22Rv1 (cell line): ENCODE measurements around the gene SYT9.

Experiments
- H3K27ac ChIP-seq: fragments of 450-650 bp; 2 replicates; pipeline ENCODE4 v1.5.1; 2017
- CTCF ChIP-seq: fragments of 450-650 bp; IDR thresholded peaks from 2 replicates; pipeline ENCODE4 v1.5.1; 2017; ENCODE audit warnings: mild to moderate bottlenecking
- ZFX ChIP-seq: fragments of 450-650 bp; IDR thresholded peaks from 2 replicates; pipeline ENCODE4 v1.6.1; 2017; ENCODE audit warnings: antibody characterized with exemption, borderline replicate concordance

The SYT9 gene

DNA sequence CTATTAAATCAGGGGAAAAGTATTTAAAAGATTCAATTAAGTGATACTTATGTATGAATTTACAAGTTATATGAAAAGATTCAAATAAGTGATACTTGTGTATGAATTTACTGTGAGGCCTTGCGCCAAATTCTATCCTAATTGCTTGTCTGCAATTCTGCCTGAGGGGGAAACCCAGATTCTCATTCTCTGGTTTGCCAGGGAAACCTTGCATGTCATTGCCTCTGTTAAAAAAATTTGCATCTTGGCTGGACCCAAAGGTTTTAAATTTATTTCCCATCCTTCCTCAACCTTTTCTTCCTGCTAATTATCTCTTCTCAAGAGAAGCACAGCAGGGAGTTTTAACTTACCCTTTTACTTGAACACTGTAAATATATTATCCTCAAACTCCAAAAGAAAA, 247.4 kb downstream of the SYT9 start:
- TF ChIP-seq CTCF (no peak), ZFX (no peak)
- no peak overlapping the region for H3K27ac ChIP-seq

GRCh38 chr11:7500251-7500650, 248.5 kb downstream of the SYT9 start:
- no peak for TF ChIP-seq CTCF
- no peak overlapping the region for H3K27ac ChIP-seq

- no peak for TF ChIP-seq CTCF
- no peak for TF ChIP-seq ZFX
- no peak overlapping the region for H3K27ac ChIP-seq
Measured at GRCh38 chr11:7501251-7501650, 249.5 kb downstream of the SYT9 start.

DNA sequence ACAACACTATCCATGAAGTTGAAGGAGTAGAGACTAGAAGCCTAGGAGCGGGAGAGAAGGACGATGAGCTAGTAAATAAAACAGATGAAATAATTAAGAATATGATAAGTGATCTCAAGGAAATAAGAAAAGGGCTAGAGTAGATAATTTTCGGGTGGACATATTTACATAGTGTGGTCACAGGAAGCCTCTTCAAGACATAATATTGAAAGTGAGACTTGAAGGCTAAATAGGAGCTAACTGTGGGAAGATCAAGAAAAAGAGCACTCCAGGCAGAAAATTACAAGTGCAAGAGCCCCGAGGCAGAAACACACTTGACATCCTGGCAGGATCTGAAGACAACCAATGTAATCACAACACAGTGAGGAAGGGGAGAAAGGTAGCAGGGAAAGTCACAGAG, 250.2 kb downstream of the SYT9 start:
- no peak overlapping the region for H3K27ac ChIP-seq
- TF ChIP-seq CTCF (no peak), ZFX (no peak)

- TF ChIP-seq CTCF: no peak
- no peak for TF ChIP-seq ZFX
Measured at GRCh38 chr11:7506243-7506642, 254.5 kb downstream of the SYT9 start.

DNA sequence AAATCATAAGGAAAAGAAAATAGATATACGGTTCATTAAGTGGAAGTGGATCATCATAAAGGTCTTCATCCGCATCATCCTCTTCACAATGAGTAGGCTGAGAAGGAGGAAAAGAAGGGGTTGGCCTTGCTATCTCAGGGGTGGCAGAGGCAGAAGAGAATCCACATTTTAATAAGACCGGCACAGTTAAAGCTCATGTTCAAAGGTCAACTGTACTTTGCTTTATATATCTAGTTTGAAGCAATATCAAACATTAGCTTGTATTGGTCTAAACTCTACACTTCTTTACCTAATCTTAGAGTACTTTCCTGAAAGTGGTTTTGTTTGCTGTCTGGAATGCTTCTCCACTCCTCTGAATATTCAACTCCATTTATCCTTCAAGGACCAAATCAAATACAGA, 256.4 kb downstream of the SYT9 start:
- TF ChIP-seq ZFX (no peak), CTCF (no peak)
- H3K27ac ChIP-seq: no peak overlapping the region

More at GRCh38 chr11:7506243-7506642, 254.5 kb downstream of the SYT9 start:
- no peak overlapping the region for H3K27ac ChIP-seq

- no peak overlapping the region for H3K27ac ChIP-seq
- no peak for TF ChIP-seq CTCF
Measured at GRCh38 chr11:7509966-7510365, 258.3 kb downstream of the SYT9 start.
